NT2/D1 (cell line): ENCODE measurements around the gene KRT76.

ENCODE experiments used
- YY1 ChIP-seq: IDR thresholded peaks from 2 replicates; pipeline ENCODE4 v1.6.1; 2011; ENCODE audit not compliant: insufficient read length, insufficient read depth
- ZNF274 ChIP-seq: IDR thresholded peaks from 2 replicates; pipeline ENCODE4 v1.6.1; 2011; ENCODE audit warnings: mild to moderate bottlenecking, low read depth, low read length

- TF ChIP-seq YY1 (no peak), ZNF274 (no peak)
Measured at GRCh38 chr12:52774629-52775250, 2.4 kb downstream of the KRT76 start.
